Muscle of leg (tissue), 16 donors: ENCODE measurements around the gene ZNF254. TPM values are rescaled to one million over a fixed set of nuclear protein-coding genes. Genes with fewer than 3 reads are reported as not detected.
"Not testable (repeated sequence)": the region's sequence is repeated elsewhere in the genome, so short reads cannot be mapped to it uniquely, and the experiment has no call there.

Experiments
- DNase-seq: peaks from one replicate; pipeline ENCODE4 v3.0.0; 2013
- H3K27ac ChIP-seq: one replicate; pipeline ENCODE4 v1.5.1; 2013; ENCODE audit warnings: mild to moderate bottlenecking, low read length, control low read depth
- H3K27me3 ChIP-seq: one replicate; pipeline ENCODE4 v1.6.1; 2013; ENCODE audit warnings: low read length; ENCODE audit not compliant: control insufficient read depth, insufficient read depth
- H3K36me3 ChIP-seq: one replicate; pipeline ENCODE4 v1.6.1; 2013; ENCODE audit warnings: low read length; ENCODE audit not compliant: control insufficient read depth, insufficient read depth
- H3K4me1 ChIP-seq: one replicate; pipeline ENCODE4 v1.6.1; 2013; ENCODE audit warnings: low read length; ENCODE audit not compliant: control insufficient read depth, insufficient read depth
- H3K4me3 ChIP-seq: one replicate; pipeline ENCODE4 v1.5.1; 2013; ENCODE audit warnings: low read length, control low read depth
- H3K9me3 ChIP-seq: replicated peaks from 2 replicates; pipeline ENCODE4 v1.6.1; 2013; ENCODE audit warnings: low read depth, low read length; ENCODE audit not compliant: control insufficient read depth
- WGBS: methylation state at CpG from one replicate; pipeline ENCODE4 v1.1.5; 2013; ENCODE audit warnings: missing lambda C conversion rate; ENCODE audit not compliant: insufficient coverage; 5-methylcytosine and 5-hydroxymethylcytosine counted together
- long read RNA-seq, 11 donors: transcript quantifications; one replicate each; lab custom pipeline, GENCODE V29; 2026
- polyA plus RNA-seq, 8 donors: library from polyadenylated mRNA; unstranded; fragments of 120-200 nt; gene quantifications; one replicate each; pipeline versions ENCODE4 v1.2.1 to v1.2.3, GENCODE V29; 2013; ENCODE audit warnings: inconsistent platforms in 1 of 8, low replicate concordance in 1 of 8; ENCODE audit not compliant: insufficient read length in 8 of 8, insufficient read depth in 1 of 8
- total RNA-seq: library from RNA; stranded (reverse); fragments of 120-200 nt; gene quantifications from one replicate; pipeline ENCODE4 v1.2.4, GENCODE V29; 2013

The ZNF254 gene
- 22.3 TPM for total RNA-seq
- 10 to 100 TPM; 12.3 to 17.9 (median 14.8) TPM for polyA plus RNA-seq
- long read RNA-seq, donor 1, partial matches to known transcripts: 0 of 4 reads
- long read RNA-seq, donor 1, other reads (novel, unspliced or antisense): 0 of 4 reads
- long read RNA-seq, donor 2: 0 reads
- long read RNA-seq, donor 3, partial matches to known transcripts: 0 of 2 reads
- long read RNA-seq, donor 3, other reads (novel, unspliced or antisense): 0 of 2 reads
- long read RNA-seq, donor 4, partial matches to known transcripts: 0 of 6 reads
- long read RNA-seq, donor 4, other reads (novel, unspliced or antisense): 0 of 6 reads
- long read RNA-seq, donor 5, transcript ZNF254-202 (4 exons, 3,967 nt): major isoform, 5 of 9 reads
- long read RNA-seq, donor 5, partial matches to known transcripts: 0 of 9 reads
- long read RNA-seq, donor 5, other reads (novel, unspliced or antisense): 0 of 9 reads
- long read RNA-seq, donor 6, full-length matches to known transcripts: 7 of 7 reads
- long read RNA-seq, donor 6, partial matches to known transcripts: 0 of 7 reads
- long read RNA-seq, donor 6, other reads (novel, unspliced or antisense): 0 of 7 reads
- long read RNA-seq, donor 7, partial matches to known transcripts: 5 of 12 reads
- long read RNA-seq, donor 7, other reads (novel, unspliced or antisense): 0 of 12 reads
- long read RNA-seq, donor 8, partial matches to known transcripts: 0 of 6 reads
- long read RNA-seq, donor 8, other reads (novel, unspliced or antisense): 0 of 6 reads
- long read RNA-seq, donor 9: 0 reads
- long read RNA-seq, donor 10, transcript ZNF254-202 (4 exons, 3,967 nt): major isoform, 5 of 11 reads
- long read RNA-seq, donor 10, partial matches to known transcripts: 0 of 11 reads
- long read RNA-seq, donor 10, other reads (novel, unspliced or antisense): 0 of 11 reads
- long read RNA-seq, donor 11, partial matches to known transcripts: 0 of 3 reads
- long read RNA-seq, donor 11, other reads (novel, unspliced or antisense): 0 of 3 reads

DNA sequence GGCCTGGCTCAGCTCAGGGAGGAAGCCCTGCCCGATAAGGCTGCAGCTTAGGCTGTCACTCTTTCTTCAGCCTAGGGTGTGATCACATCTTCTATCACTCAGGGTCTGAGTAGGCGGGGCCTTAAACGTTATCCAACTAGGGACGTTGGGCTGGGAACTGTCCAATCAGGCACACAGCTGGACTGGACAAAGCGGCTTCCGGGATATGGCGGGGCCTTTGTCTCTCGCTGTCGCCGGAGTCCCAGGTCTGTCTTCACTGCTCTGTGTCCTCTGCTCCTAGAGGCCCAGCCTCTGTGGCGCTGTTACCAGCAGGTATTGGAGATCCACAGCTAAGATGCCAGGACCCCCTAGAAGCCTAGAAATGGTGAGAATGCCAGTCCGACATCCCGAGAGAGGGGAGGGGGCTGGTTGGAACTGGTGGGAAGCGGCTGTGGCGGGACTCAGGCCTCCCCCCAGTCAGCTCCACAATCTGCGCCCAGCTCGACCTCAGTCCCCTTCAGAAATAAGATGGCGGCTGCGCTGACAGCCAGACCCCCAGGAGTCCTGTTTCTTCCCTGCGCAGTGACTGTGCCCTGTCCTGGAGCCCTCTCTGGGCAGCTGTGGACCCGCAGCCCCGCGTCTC, at the start of gene ZNF254:
Gene ZNF254, plus strand, starts transcription at position 214 of the 622 bp plus-strand sequence. Its CDS starts 121 bp downstream, at position 335.
- peak within 1 kb of the TSS; percentile 71 for H3K4me3 ChIP-seq
- no peaks in the 10 kb centered on the region for H3K27me3 ChIP-seq
- H3K27ac ChIP-seq: peak within 1 kb of the TSS; percentile 99
- peaks cover 2% of the 10 kb centered on the region for H3K9me3 ChIP-seq
- H3K36me3 ChIP-seq: peaks cover 9% of the 10 kb centered on the region
- 0% methylated on average over 19 of the region's 23 CpGs for WGBS
- no peaks in the 10 kb centered on the region for H3K4me1 ChIP-seq
- peak; percentile 99 for DNase-seq

DNA sequence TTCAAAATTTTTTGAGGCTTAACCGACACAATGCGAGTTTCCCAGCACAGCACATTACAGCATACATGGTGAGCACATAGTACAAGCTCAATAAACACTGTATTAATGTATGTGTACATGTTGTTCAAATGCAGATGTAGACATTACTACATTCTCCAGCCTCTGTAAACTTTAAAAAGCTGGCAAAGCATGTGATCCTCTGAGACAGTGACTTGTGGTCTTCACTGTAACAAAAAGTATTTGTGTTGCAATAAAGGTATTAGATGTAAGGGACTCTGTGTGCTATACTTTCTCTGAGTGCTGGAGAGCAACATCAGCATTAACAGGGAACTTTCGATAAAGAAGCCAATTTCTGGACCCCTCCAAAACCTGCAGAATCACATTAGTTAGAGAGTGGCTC, 46.4 kb upstream of the ZNF254 start:
- no CpG with 5 or more reads among the region's 3 CpGs for WGBS
- peaks cover 24% of the 10 kb centered on the region for H3K36me3 ChIP-seq

DNA sequence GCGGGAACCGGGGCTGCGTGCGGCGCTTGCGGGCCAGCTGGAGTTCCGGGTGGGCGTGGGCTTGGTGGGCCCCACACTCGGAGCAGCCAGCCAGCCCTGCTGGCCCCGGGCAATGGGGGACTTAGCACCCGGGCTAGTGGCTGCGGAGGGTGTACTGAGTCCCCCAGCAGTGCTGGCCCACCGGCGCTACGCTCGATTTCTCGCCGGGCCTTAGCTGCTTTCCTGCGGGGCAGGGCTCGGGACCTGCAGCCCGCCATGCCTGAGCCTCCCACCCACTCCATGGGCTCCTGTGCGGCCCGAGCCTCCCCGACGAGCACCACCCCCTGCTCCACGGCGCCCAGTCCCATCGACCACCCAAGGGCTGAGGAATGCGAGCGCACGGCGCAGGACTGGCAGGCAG, 45.7 kb upstream of the ZNF254 start:
- not testable (repeated sequence) for H3K4me3 ChIP-seq, H3K27ac ChIP-seq, H3K27me3 ChIP-seq, DNase-seq, H3K4me1 ChIP-seq, H3K9me3 ChIP-seq
- 100% methylated on average over 9 of the region's 32 CpGs for WGBS
- H3K36me3 ChIP-seq: peaks cover 24% of the 10 kb centered on the region

More for the DNA sequence above, 46.4 kb upstream of the ZNF254 start:
- Histone ChIP-seq H3K9me3 (no peaks in the 10 kb centered on the region), H3K27ac (no peak overlapping the region), H3K4me1 (no peaks in the 10 kb centered on the region), H3K27me3 (no peaks in the 10 kb centered on the region), H3K4me3 (no peak overlapping the region)
- no peak for DNase-seq

DNA sequence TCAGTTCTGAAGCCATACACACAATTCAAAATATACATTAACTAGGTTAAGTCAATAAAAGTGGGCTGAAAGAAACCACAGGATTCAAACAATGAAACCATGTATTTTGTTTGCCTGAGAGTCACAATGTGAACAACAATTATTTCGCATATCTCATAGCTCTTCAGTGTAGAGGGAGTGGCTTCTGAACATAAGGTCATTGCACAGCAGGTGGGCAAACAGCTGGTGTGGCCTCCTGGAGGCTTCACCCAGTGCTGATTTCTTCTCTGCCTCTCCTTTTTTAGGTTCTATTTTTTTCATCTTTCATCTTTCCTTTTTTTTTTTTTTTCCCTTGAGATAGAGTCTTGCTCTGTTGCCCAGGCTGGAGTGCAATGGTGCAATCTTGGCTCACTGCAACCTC, 40.4 kb upstream of the ZNF254 start:
- Histone ChIP-seq H3K9me3 (no peaks in the 10 kb centered on the region), H3K36me3 (peaks cover 41% of the 10 kb centered on the region), H3K4me3 (no peak overlapping the region), H3K27ac (no peak overlapping the region), H3K27me3 (no peaks in the 10 kb centered on the region), H3K4me1 (no peaks in the 10 kb centered on the region)
- DNase-seq: no peak
- WGBS: no CpG with 5 or more reads among the region's 1 CpG

DNA sequence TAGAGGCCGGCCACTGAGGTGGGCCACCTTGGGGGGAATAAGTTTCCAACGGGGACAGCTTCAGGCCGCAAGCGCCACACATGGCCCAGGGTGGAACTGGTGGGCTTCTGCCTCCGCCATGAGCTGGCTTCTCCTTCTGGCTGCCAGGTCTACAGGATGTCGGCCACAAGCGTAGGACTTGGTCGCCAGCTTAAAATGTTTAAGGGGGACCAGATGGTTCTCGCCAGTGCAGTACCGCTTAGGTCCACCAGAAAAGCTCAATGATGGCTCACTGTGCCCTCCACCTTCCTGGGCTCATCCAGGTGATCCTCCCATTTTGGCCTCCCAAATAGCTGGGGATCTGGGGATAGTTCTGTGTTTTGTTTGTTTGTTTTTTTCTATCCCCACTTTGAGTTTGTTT, 38.7 kb upstream of the ZNF254 start:
- no peak overlapping the region for H3K27ac ChIP-seq
- H3K4me3 ChIP-seq: no peak overlapping the region
- WGBS: 95% methylated on average over 6 of the region's 10 CpGs
- no peaks in the 10 kb centered on the region for H3K27me3 ChIP-seq
- peaks cover 54% of the 10 kb centered on the region for H3K36me3 ChIP-seq
- H3K4me1 ChIP-seq: no peaks in the 10 kb centered on the region
- H3K9me3 ChIP-seq: no peaks in the 10 kb centered on the region
- no peak for DNase-seq

- Histone ChIP-seq H3K36me3 (peaks cover 61% of the 10 kb centered on the region), H3K4me3 (no peak overlapping the region), H3K9me3 (no peaks in the 10 kb centered on the region), H3K27ac (no peak overlapping the region), H3K4me1 (no peaks in the 10 kb centered on the region), H3K27me3 (no peaks in the 10 kb centered on the region)
- no peak for DNase-seq
- WGBS: 100% methylated on average over 1 of the region's 1 CpG
Observed at GRCh38 chr19:24049537-24049936, 37.5 kb upstream of the ZNF254 start.

DNA sequence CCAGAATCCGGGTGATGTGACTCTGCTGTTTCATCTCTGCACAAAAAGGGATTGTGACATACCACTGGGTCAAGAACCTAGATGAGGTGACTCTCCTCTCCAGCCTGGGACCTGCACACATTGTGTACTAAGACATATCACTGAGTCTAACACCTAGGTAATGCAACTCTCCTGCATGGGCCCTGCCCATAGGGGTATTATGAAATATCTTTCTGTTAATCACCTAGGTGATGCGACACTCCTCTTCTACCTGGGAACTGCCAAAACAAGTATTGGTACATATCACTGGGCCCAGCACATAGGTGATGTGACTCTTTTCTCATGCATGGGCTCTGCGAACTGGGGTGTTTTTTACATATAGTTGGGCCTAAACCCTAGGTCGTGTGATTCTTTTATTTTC, 35.5 kb upstream of the ZNF254 start:
- Histone ChIP-seq H3K4me3 (no peak overlapping the region), H3K4me1 (no peaks in the 10 kb centered on the region), H3K9me3 (no peaks in the 10 kb centered on the region), H3K27ac (no peak overlapping the region), H3K36me3 (peaks cover 67% of the 10 kb centered on the region), H3K27me3 (no peaks in the 10 kb centered on the region)
- 93% methylated on average over 2 of the region's 4 CpGs for WGBS
- DNase-seq: no peak

- Histone ChIP-seq H3K9me3 (no peaks in the 10 kb centered on the region), H3K36me3 (peaks cover 71% of the 10 kb centered on the region), H3K4me3 (no peak overlapping the region), H3K27me3 (no peaks in the 10 kb centered on the region), H3K4me1 (no peaks in the 10 kb centered on the region), H3K27ac (no peak overlapping the region)
- DNase-seq: no peak
- no CpG with 5 or more reads among the region's 3 CpGs for WGBS
Observed at GRCh38 chr19:24052811-24053210, 34.2 kb upstream of the ZNF254 start.

GRCh38 chr19:24053601-24054000, 33.4 kb upstream of the ZNF254 start:
- WGBS: 93% methylated on average over 4 of the region's 4 CpGs
- Histone ChIP-seq H3K27ac (no peak overlapping the region), H3K4me1 (no peaks in the 10 kb centered on the region), H3K36me3 (peaks cover 70% of the 10 kb centered on the region), H3K9me3 (no peaks in the 10 kb centered on the region), H3K27me3 (no peaks in the 10 kb centered on the region), H3K4me3 (no peak overlapping the region)
- no peak for DNase-seq
